ENCODE measurements around the gene PHF20. TPM values are rescaled to one million over a fixed set of nuclear protein-coding genes. Genes with fewer than 3 reads are reported as not detected.
"Not testable (repeated sequence)": the region's sequence is repeated elsewhere in the genome, so short reads cannot be mapped to it uniquely, and the experiment has no call there.

The PHF20 gene
- total RNA-seq, 6 experiments from 2014 or later: 31.5 to 40.9 (median 36.2) TPM

GRCh38 chr20:35887393-35888064 lies 115.7 kb downstream of the PHF20 start:
- H3K27ac Mint-ChIP-seq: no peak overlapping the region
- H3K9me3 Mint-ChIP-seq: no peaks in the 10 kb centered on the region
- H3K4me3 Mint-ChIP-seq: no peak overlapping the region
- no peak for DNase-seq
- no peak for TF ChIP-seq CTCF (IDR thresholded peaks at IDR 0.05)
- H3K36me3 Mint-ChIP-seq (ENCODE audit: low read depth): peaks cover 5% of the 10 kb centered on the region; the same call in 1 of the 2 replicates
- H3K4me1 Mint-ChIP-seq (ENCODE audit: low read depth): peaks cover 62% of the 10 kb centered on the region
- H3K27me3 Mint-ChIP-seq (ENCODE audit: insufficient read depth): no peaks in the 10 kb centered on the region; the same call in 1 of the 2 replicates

- H3K4me3 Mint-ChIP-seq: no peak overlapping the region
- peaks cover 5% of the 10 kb centered on the region; the same call in 1 of the 2 replicates for H3K36me3 Mint-ChIP-seq (ENCODE audit: low read depth)
- H3K4me1 Mint-ChIP-seq (ENCODE audit: low read depth): peaks cover 51% of the 10 kb centered on the region
- H3K9me3 Mint-ChIP-seq: no peaks in the 10 kb centered on the region
- no peak for TF ChIP-seq CTCF (IDR thresholded peaks at IDR 0.05)
- H3K27me3 Mint-ChIP-seq (ENCODE audit: insufficient read depth): no peaks in the 10 kb centered on the region; the same call in 1 of the 2 replicates
- no peak for DNase-seq
- peak overlapping the region; percentile 54; the same call in 1 of the 2 replicates for H3K27ac Mint-ChIP-seq
Observed at GRCh38 chr20:35888657-35889056, 116.8 kb downstream of the PHF20 start.

- H3K27ac Mint-ChIP-seq: peak overlapping the region; percentile 78; the same call in 1 of the 2 replicates
- DNase-seq: peak; percentile 64
- TF ChIP-seq CTCF (IDR thresholded peaks at IDR 0.05): no peak
- H3K4me1 Mint-ChIP-seq (ENCODE audit: low read depth): peaks cover 26% of the 10 kb centered on the region
- H3K36me3 Mint-ChIP-seq (ENCODE audit: low read depth): peaks cover 5% of the 10 kb centered on the region; the same call in 1 of the 2 replicates
- H3K27me3 Mint-ChIP-seq (ENCODE audit: insufficient read depth): no peaks in the 10 kb centered on the region; the same call in 1 of the 2 replicates
- H3K4me3 Mint-ChIP-seq: peak overlapping the region; percentile 1; the same call in 1 of the 2 replicates
- no peaks in the 10 kb centered on the region for H3K9me3 Mint-ChIP-seq
Observed at GRCh38 chr20:35891375-35891774, 119.6 kb downstream of the PHF20 start.

- Mint-ChIP-seq H3K4me3 (no peak overlapping the region), H3K9me3 (no peaks in the 10 kb centered on the region), H3K4me1 (ENCODE audit: low read depth) (peaks cover 20% of the 10 kb centered on the region), H3K27ac (no peak overlapping the region), H3K36me3 (ENCODE audit: low read depth) (no peaks in the 10 kb centered on the region; the same call in 1 of the 2 replicates), H3K27me3 (ENCODE audit: insufficient read depth) (no peaks in the 10 kb centered on the region; the same call in 1 of the 2 replicates)
- DNase-seq: no peak
- no peak for TF ChIP-seq CTCF (IDR thresholded peaks at IDR 0.05)
Observed at GRCh38 chr20:35892871-35893270, 121.1 kb downstream of the PHF20 start.

GRCh38 chr20:35893942-35894341 lies 122.1 kb downstream of the PHF20 start:
- H3K27me3 Mint-ChIP-seq (ENCODE audit: insufficient read depth): no peaks in the 10 kb centered on the region; the same call in 1 of the 2 replicates
- H3K9me3 Mint-ChIP-seq: no peaks in the 10 kb centered on the region
- DNase-seq: no peak
- H3K4me1 Mint-ChIP-seq (ENCODE audit: low read depth): peaks cover 13% of the 10 kb centered on the region
- no peaks in the 10 kb centered on the region; the same call in 1 of the 2 replicates for H3K36me3 Mint-ChIP-seq (ENCODE audit: low read depth)
- H3K27ac Mint-ChIP-seq: no peak overlapping the region
- TF ChIP-seq CTCF (IDR thresholded peaks at IDR 0.05): no peak
- no peak overlapping the region for H3K4me3 Mint-ChIP-seq

GRCh38 chr20:35895516-35895915 lies 123.7 kb downstream of the PHF20 start:
- H3K27me3 Mint-ChIP-seq (ENCODE audit: insufficient read depth); H3K27ac Mint-ChIP-seq; H3K9me3 Mint-ChIP-seq; H3K36me3 Mint-ChIP-seq (ENCODE audit: low read depth); DNase-seq; H3K4me3 Mint-ChIP-seq: not testable (repeated sequence)
- peaks cover 13% of the 10 kb centered on the region for H3K4me1 Mint-ChIP-seq (ENCODE audit: low read depth)
